WTC11 (cell line): ENCODE data around the gene RFK. TPM values are rescaled to one million over a fixed set of nuclear protein-coding genes. Genes with fewer than 3 reads are reported as not detected.

Experiments used
- ATAC-seq: fragments of 200-7000 bp; cut with Tn5 transposase; 2 replicates; pipeline ENCODE4 v1.10.0; 2021; ENCODE audit warnings: mild to moderate bottlenecking, moderate library complexity
- CTCF ChIA-PET: fragments of 300-600 bp; sonication (Branson Sonifier 250); formaldehyde crosslinking; loops from one replicate; lab custom pipeline; 2021; ENCODE audit warnings: antibody characterized with exemption; lab: Charles Lee
- POLR2A ChIA-PET: fragments of 350-600 bp; sonication (Branson Sonifier 250); formaldehyde crosslinking; loops from one replicate; lab custom pipeline; 2021; ENCODE audit warnings: antibody characterized with exemption; lab: Charles Lee
- DNase-seq: peaks from one replicate; pipeline ENCODE4 v3.0.0; 2021; ENCODE audit warnings: low spot score
- H3K27ac Mint-ChIP-seq: 2 replicates; pipeline ENCODE4 v1.8.0; 2021; ENCODE audit warnings: mixed read lengths
- H3K27me3 Mint-ChIP-seq: 2 replicates; pipeline ENCODE4 v1.8.0; 2021; ENCODE audit warnings: low read depth, mild to moderate bottlenecking, moderate library complexity, mixed read lengths
- H3K36me3 Mint-ChIP-seq: 2 replicates; pipeline ENCODE4 v1.8.0; 2021; ENCODE audit warnings: mixed read lengths
- H3K4me1 Mint-ChIP-seq: 2 replicates; pipeline ENCODE4 v1.8.0; 2022; ENCODE audit warnings: mixed read lengths
- H3K4me3 Mint-ChIP-seq: 2 replicates; pipeline ENCODE4 v1.8.0; 2021; ENCODE audit warnings: mild to moderate bottlenecking, moderate library complexity, mixed read lengths
- H3K9me3 Mint-ChIP-seq: 2 replicates; pipeline ENCODE4 v1.8.0; 2021; ENCODE audit warnings: mixed read lengths
- ARID4B ChIP-seq: sonication (generic); formaldehyde crosslinking; IDR thresholded peaks from 2 replicates; pipeline ENCODE4 v1.8.0; 2023; ENCODE audit warnings: missing genetic modification reagents, mild to moderate bottlenecking, borderline replicate concordance
- ATF3 ChIP-seq: sonication (generic); formaldehyde crosslinking; conservative IDR thresholded peaks from 2 replicates; pipeline ENCODE4 v1.8.1; 2022; ENCODE audit warnings: mild to moderate bottlenecking, missing genetic modification reagents
- ATF6 ChIP-seq: sonication (generic); formaldehyde crosslinking; IDR thresholded peaks from 2 replicates; pipeline ENCODE4 v1.8.1; 2023; ENCODE audit warnings: mild to moderate bottlenecking, missing genetic modification reagents
- CBFB ChIP-seq: sonication (generic); formaldehyde crosslinking; IDR thresholded peaks from 2 replicates; pipeline ENCODE4 v1.8.1; 2022; ENCODE audit warnings: mild to moderate bottlenecking, low read depth, missing genetic modification reagents
- CREB1 ChIP-seq: sonication (generic); formaldehyde crosslinking; IDR thresholded peaks from 2 replicates; pipeline ENCODE4 v1.8.0; 2023; ENCODE audit warnings: mild to moderate bottlenecking, missing genetic modification reagents
- GABPB1 ChIP-seq: sonication (generic); formaldehyde crosslinking; IDR thresholded peaks from 2 replicates; pipeline ENCODE4 v1.8.1; 2023; ENCODE audit warnings: mild to moderate bottlenecking, missing genetic modification reagents
- IRF2 ChIP-seq: sonication (generic); formaldehyde crosslinking; IDR thresholded peaks from 2 replicates; pipeline ENCODE4 v1.8.0; 2022; ENCODE audit warnings: low read depth, missing genetic modification reagents, borderline replicate concordance
- NFATC4 ChIP-seq: fragments of 250-450 bp; sonication (Bioruptor Pico); IDR thresholded peaks from 2 replicates; pipeline ENCODE4 v1.9.0; 2021; ENCODE audit warnings: mild to moderate bottlenecking
- NR1H2 ChIP-seq: sonication (generic); formaldehyde crosslinking; IDR thresholded peaks from 2 replicates; pipeline ENCODE4 v1.9.0; 2021; ENCODE audit warnings: mild to moderate bottlenecking, moderate library complexity, missing genetic modification reagents
- SMAD4 ChIP-seq: sonication (generic); formaldehyde crosslinking; IDR thresholded peaks from 2 replicates; pipeline ENCODE4 v1.8.0; 2022; ENCODE audit warnings: mild to moderate bottlenecking, missing genetic modification reagents
- TEAD4 ChIP-seq: sonication (generic); formaldehyde crosslinking; IDR thresholded peaks from 2 replicates; pipeline ENCODE4 v1.8.0; 2022; ENCODE audit warnings: mild to moderate bottlenecking, missing genetic modification reagents
- USF2 ChIP-seq: sonication (generic); formaldehyde crosslinking; IDR thresholded peaks from 2 replicates; pipeline ENCODE4 v1.8.1; 2023; ENCODE audit warnings: mild to moderate bottlenecking, missing genetic modification reagents, moderate library complexity
- ZBTB21 ChIP-seq: sonication (generic); formaldehyde crosslinking; IDR thresholded peaks from 2 replicates; pipeline ENCODE4 v1.8.1; 2023; ENCODE audit warnings: mild to moderate bottlenecking, missing genetic modification reagents, borderline replicate concordance
- ZNF138 ChIP-seq: sonication (generic); formaldehyde crosslinking; conservative IDR thresholded peaks from 2 replicates; pipeline ENCODE4 v1.8.1; 2022; ENCODE audit warnings: mild to moderate bottlenecking, moderate library complexity, missing genetic modification reagents
- ZNF281 ChIP-seq: sonication (generic); formaldehyde crosslinking; IDR thresholded peaks from 2 replicates; pipeline ENCODE4 v1.8.0; 2023; ENCODE audit warnings: mild to moderate bottlenecking, missing genetic modification reagents
- ZNF671 ChIP-seq: fragments of 250-450 bp; sonication (Bioruptor Pico); IDR thresholded peaks from 2 replicates; pipeline ENCODE4 v1.8.0; 2021; ENCODE audit warnings: mild to moderate bottlenecking
- total RNA-seq: library from RNA; stranded (reverse); gene quantifications from 3 replicates; pipeline ENCODE4 v1.2.3, GENCODE V29; 2021

Gene RFK
- total RNA-seq, 1 experiment from 2014 or later: 14.9 TPM

GRCh38 chr9:76359365-76359764 lies 34.9 kb downstream of the RFK start (continued):
- TF ChIP-seq ZNF281 (CRISPR knock-in tag) (no peak), NR1H2 (CRISPR knock-in tag) (no peak), ZBTB21 (CRISPR knock-in tag) (no peak), CREB1 (CRISPR knock-in tag) (no peak)

- DNase-seq (no peak), ATAC-seq (no peak)
- Mint-ChIP-seq H3K9me3 (peaks cover 3% of the 10 kb centered on the region; the same call in 1 of the 2 replicates), H3K27ac (no peak overlapping the region), H3K36me3 (no peaks in the 10 kb centered on the region; the same call in 1 of the 2 replicates), H3K4me3 (no peak overlapping the region), H3K4me1 (peaks cover 3% of the 10 kb centered on the region; the same call in 1 of the 2 replicates), H3K27me3 (no peaks in the 10 kb centered on the region; the same call in 1 of the 2 replicates)
- ChIA-PET POLR2A (no interaction called here), CTCF (no interaction called here)
- TF ChIP-seq ATF3 (no peak), TEAD4 (CRISPR knock-in tag) (no peak), ZNF671 (no peak), CBFB (CRISPR knock-in tag) (no peak), ARID4B (CRISPR knock-in tag) (no peak), IRF2 (CRISPR knock-in tag) (no peak), USF2 (CRISPR knock-in tag) (no peak), SMAD4 (CRISPR knock-in tag) (no peak), ZNF138 (CRISPR knock-in tag) (no peak), ATF6 (no peak), NFATC4 (CRISPR knock-in tag) (no peak), NR1H2 (CRISPR knock-in tag) (no peak), GABPB1 (CRISPR knock-in tag) (no peak)
Observed at GRCh38 chr9:76358628-76359280, 35.5 kb downstream of the RFK start.
